Transverse colon (tissue), 4 donors: Measurements from ENCODE around the gene CHST1.

ENCODE experiments used
- CTCF ChIP-seq, 5 experiments: fragments of 200-600 bp in 3 of 5; fragments of 450-650 bp in 2 of 5; sonication (generic) in 3 of 5; IDR thresholded peaks; 1 replicate in 2 of 5; 2 replicates in 3 of 5; pipeline ENCODE4 v1.5.1; 2016 to 2017; ENCODE audit warnings: antibody characterized with exemption in 5 of 5, inconsistent platforms in 3 of 5, mild to moderate bottlenecking in 2 of 5, moderate library complexity in 1 of 5
- EP300 ChIP-seq: sonication (generic); formaldehyde crosslinking; IDR thresholded peaks from one replicate; pipeline ENCODE4 v1.6.1; 2017; ENCODE audit warnings: antibody characterized with exemption, low read depth
- POLR2A ChIP-seq: fragments of 450-650 bp; IDR thresholded peaks from one replicate; pipeline ENCODE4 v1.6.1; 2016; ENCODE audit warnings: antibody characterized with exemption, mild to moderate bottlenecking, moderate library complexity
- POLR2AphosphoS5 ChIP-seq, 3 donors: sonication (generic); formaldehyde crosslinking; IDR thresholded peaks; one replicate each; pipeline ENCODE4 v1.6.1; 2016; ENCODE audit warnings: antibody characterized with exemption in 3 of 3

- TF ChIP-seq EP300 (no peak), CTCF (IDR thresholded peaks at IDR 0.05) (no peak), POLR2AphosphoS5 (IDR thresholded peaks at IDR 0.05) (no peak), POLR2A (no peak)
Observed at GRCh38 chr11:45655831-45656230, 9.6 kb downstream of the CHST1 start.
